ENCODE measurements around the gene NRP2.

The NRP2 gene

GRCh38 chr2:205714058-205714776 lies 31.9 kb downstream of the NRP2 start:
- ATAC-seq (replicated peaks): no peak
- Mint-ChIP-seq H3K27me3 (peaks cover 20 to 60% of the 10 kb centered on the region in 2 donors), H3K4me1 (ENCODE audit: low read depth in 2 of 2) (no peaks in the 10 kb centered on the region), H3K27ac (no peak overlapping the region), H3K36me3 (ENCODE audit: insufficient read depth) (peaks cover 4% of the 10 kb centered on the region), H3K9me3 (no peaks in the 10 kb centered on the region), H3K4me3 (no peak overlapping the region)
- DNase-seq: no peak

GRCh38 chr2:205714789-205715720 lies 32.8 kb downstream of the NRP2 start:
- H3K27ac Mint-ChIP-seq: no peak overlapping the region
- no peak overlapping the region for H3K4me3 Mint-ChIP-seq
- peaks cover 4% of the 10 kb centered on the region for H3K36me3 Mint-ChIP-seq (ENCODE audit: insufficient read depth)
- DNase-seq (no peak), ATAC-seq (replicated peaks) (no peak)
- no peaks in the 10 kb centered on the region for H3K4me1 Mint-ChIP-seq (ENCODE audit: low read depth in 2 of 2)
- no peaks in the 10 kb centered on the region for H3K9me3 Mint-ChIP-seq
- peaks cover 20 to 60% of the 10 kb centered on the region in 2 donors for H3K27me3 Mint-ChIP-seq

- H3K4me1 Mint-ChIP-seq (ENCODE audit: low read depth in 2 of 2): no peaks in the 10 kb centered on the region
- H3K27ac Mint-ChIP-seq: no peak overlapping the region
- H3K36me3 Mint-ChIP-seq (ENCODE audit: insufficient read depth): peaks cover 4% of the 10 kb centered on the region
- ATAC-seq (replicated peaks) (no peak), DNase-seq (no peak)
- no peak overlapping the region for H3K4me3 Mint-ChIP-seq
- H3K9me3 Mint-ChIP-seq: no peaks in the 10 kb centered on the region
- peaks cover 20 to 60% of the 10 kb centered on the region in 2 donors for H3K27me3 Mint-ChIP-seq
Measured at GRCh38 chr2:205715831-205716525, 33.7 kb downstream of the NRP2 start.

- ATAC-seq (replicated peaks) (no peak), DNase-seq (no peak)
- peaks cover 4% of the 10 kb centered on the region for H3K36me3 Mint-ChIP-seq (ENCODE audit: insufficient read depth)
- no peak overlapping the region for H3K4me3 Mint-ChIP-seq
- no peaks in the 10 kb centered on the region for H3K9me3 Mint-ChIP-seq
- H3K27me3 Mint-ChIP-seq: peaks cover 20 to 47% of the 10 kb centered on the region in 2 donors
- no peak overlapping the region for H3K27ac Mint-ChIP-seq
- H3K4me1 Mint-ChIP-seq (ENCODE audit: low read depth in 2 of 2): no peaks in the 10 kb centered on the region
Measured at GRCh38 chr2:205717175-205717846, 35.0 kb downstream of the NRP2 start.

- no peaks in the 10 kb centered on the region for H3K4me1 Mint-ChIP-seq (ENCODE audit: low read depth in 2 of 2)
- no peak for ATAC-seq (replicated peaks)
- no peaks in the 10 kb centered on the region for H3K9me3 Mint-ChIP-seq
- no peak overlapping the region for H3K27ac Mint-ChIP-seq
- H3K36me3 Mint-ChIP-seq (ENCODE audit: insufficient read depth): peaks cover 4% of the 10 kb centered on the region
- DNase-seq: no peak
- H3K4me3 Mint-ChIP-seq: no peak overlapping the region
- peaks cover 20 to 47% of the 10 kb centered on the region in 2 donors for H3K27me3 Mint-ChIP-seq
Measured at GRCh38 chr2:205717999-205718398, 35.7 kb downstream of the NRP2 start.

GRCh38 chr2:205719847-205720246 lies 37.5 kb downstream of the NRP2 start:
- H3K36me3 Mint-ChIP-seq (ENCODE audit: insufficient read depth): peaks cover 4% of the 10 kb centered on the region
- no peak for ATAC-seq (replicated peaks)
- no peak for DNase-seq
- no peak overlapping the region for H3K27ac Mint-ChIP-seq
- no peaks in the 10 kb centered on the region for H3K4me1 Mint-ChIP-seq (ENCODE audit: low read depth in 2 of 2)
- no peak overlapping the region for H3K4me3 Mint-ChIP-seq
- H3K27me3 Mint-ChIP-seq: peaks cover 8 to 36% of the 10 kb centered on the region in 2 donors
- no peaks in the 10 kb centered on the region for H3K9me3 Mint-ChIP-seq

GRCh38 chr2:205720451-205720902 lies 38.2 kb downstream of the NRP2 start:
- no peaks in the 10 kb centered on the region for H3K9me3 Mint-ChIP-seq
- H3K27me3 Mint-ChIP-seq: peaks cover 2 to 35% of the 10 kb centered on the region in 2 donors
- H3K4me1 Mint-ChIP-seq (ENCODE audit: low read depth in 2 of 2): no peaks in the 10 kb centered on the region
- H3K36me3 Mint-ChIP-seq (ENCODE audit: insufficient read depth): peaks cover 2% of the 10 kb centered on the region
- ATAC-seq (replicated peaks): no peak
- no peak overlapping the region for H3K27ac Mint-ChIP-seq
- no peak overlapping the region for H3K4me3 Mint-ChIP-seq
- no peak for DNase-seq

- Mint-ChIP-seq H3K36me3 (ENCODE audit: insufficient read depth) (no peaks in the 10 kb centered on the region), H3K27ac (no peak overlapping the region), H3K27me3 (peaks cover 6 to 37% of the 10 kb centered on the region in 2 donors), H3K4me1 (ENCODE audit: low read depth in 2 of 2) (no peaks in the 10 kb centered on the region), H3K4me3 (no peak overlapping the region), H3K9me3 (no peaks in the 10 kb centered on the region)
- ATAC-seq (replicated peaks) (no peak), DNase-seq (no peak)
Measured at GRCh38 chr2:205721057-205721449, 38.8 kb downstream of the NRP2 start.

- peaks cover 14 to 38% of the 10 kb centered on the region in 2 donors for H3K27me3 Mint-ChIP-seq
- H3K4me1 Mint-ChIP-seq (ENCODE audit: low read depth in 2 of 2): no peaks in the 10 kb centered on the region
- no peaks in the 10 kb centered on the region for H3K36me3 Mint-ChIP-seq (ENCODE audit: insufficient read depth)
- DNase-seq (no peak), ATAC-seq (replicated peaks) (no peak)
- no peak overlapping the region for H3K4me3 Mint-ChIP-seq
- no peak overlapping the region for H3K27ac Mint-ChIP-seq
- no peaks in the 10 kb centered on the region for H3K9me3 Mint-ChIP-seq
Measured at GRCh38 chr2:205722283-205722918, 40.1 kb downstream of the NRP2 start.

- Mint-ChIP-seq H3K4me1 (ENCODE audit: low read depth in 2 of 2) (no peaks in the 10 kb centered on the region), H3K36me3 (ENCODE audit: insufficient read depth) (no peaks in the 10 kb centered on the region), H3K27ac (no peak overlapping the region), H3K27me3 (peaks cover 14 to 38% of the 10 kb centered on the region in 2 donors), H3K4me3 (no peak overlapping the region), H3K9me3 (no peaks in the 10 kb centered on the region)
- ATAC-seq (replicated peaks) (no peak), DNase-seq (no peak)
Measured at GRCh38 chr2:205723179-205723578, 40.9 kb downstream of the NRP2 start.

GRCh38 chr2:205725059-205725458 lies 42.8 kb downstream of the NRP2 start:
- no peak overlapping the region for H3K4me3 Mint-ChIP-seq
- H3K9me3 Mint-ChIP-seq: no peaks in the 10 kb centered on the region
- DNase-seq: no peak
- H3K27me3 Mint-ChIP-seq: peaks cover 23 to 43% of the 10 kb centered on the region in 2 donors
- peaks cover 0 to 2% of the 10 kb centered on the region in 2 donors for H3K4me1 Mint-ChIP-seq (ENCODE audit: low read depth in 2 of 2)
- ATAC-seq (replicated peaks): no peak
- H3K27ac Mint-ChIP-seq: no peak overlapping the region
- no peaks in the 10 kb centered on the region for H3K36me3 Mint-ChIP-seq (ENCODE audit: insufficient read depth)

GRCh38 chr2:205726506-205726905 lies 44.2 kb downstream of the NRP2 start:
- Mint-ChIP-seq H3K27ac (no peak overlapping the region), H3K4me1 (ENCODE audit: low read depth in 2 of 2) (peaks cover 0 to 2% of the 10 kb centered on the region in 2 donors), H3K36me3 (ENCODE audit: insufficient read depth) (no peaks in the 10 kb centered on the region), H3K4me3 (no peak overlapping the region), H3K9me3 (no peaks in the 10 kb centered on the region), H3K27me3 (peaks cover 23 to 43% of the 10 kb centered on the region in 2 donors)
- no peak for DNase-seq
- no peak for ATAC-seq (replicated peaks)
